ENCODE measurements around the gene WWOX.

WWOX gene

GRCh38 chr16:78142788-78143187 lies 43.3 kb downstream of the WWOX start:
- DNase-seq (ENCODE audit: low read depth in 3 of 3): no peak

GRCh38 chr16:78146807-78147206 lies 47.4 kb downstream of the WWOX start:
- no peak for DNase-seq (ENCODE audit: low read depth in 3 of 3)

- no peak for DNase-seq (ENCODE audit: low read depth in 3 of 3)
These were observed 48.5 kb downstream of the WWOX start for GRCh38 chr16:78147911-78148401.

- no peak for DNase-seq (ENCODE audit: low read depth in 3 of 3)
These were observed 50.8 kb downstream of the WWOX start for GRCh38 chr16:78150233-78150632.

- no peak for DNase-seq (ENCODE audit: low read depth in 3 of 3)
These were observed 55.4 kb downstream of the WWOX start for GRCh38 chr16:78154729-78155461.

GRCh38 chr16:78155791-78156345 lies 56.4 kb downstream of the WWOX start:
- DNase-seq (ENCODE audit: low read depth in 3 of 3): no peak

- DNase-seq (ENCODE audit: low read depth in 3 of 3): no peak
These were observed 61.7 kb downstream of the WWOX start for GRCh38 chr16:78161023-78161729.

- no peak for DNase-seq (ENCODE audit: low read depth in 3 of 3)
These were observed 64.6 kb downstream of the WWOX start for GRCh38 chr16:78163772-78164670.

GRCh38 chr16:78170494-78170933 lies 71.1 kb downstream of the WWOX start:
- DNase-seq (ENCODE audit: low read depth in 3 of 3): no peak

GRCh38 chr16:78175287-78175686 lies 75.8 kb downstream of the WWOX start:
- DNase-seq (ENCODE audit: low read depth in 3 of 3): no peak

GRCh38 chr16:78176435-78176834 lies 77.0 kb downstream of the WWOX start:
- DNase-seq (ENCODE audit: low read depth in 3 of 3): no peak

- DNase-seq (ENCODE audit: low read depth in 3 of 3): no peak
These were observed 77.8 kb downstream of the WWOX start for GRCh38 chr16:78177218-78177617.

- no peak for DNase-seq (ENCODE audit: low read depth in 3 of 3)
These were observed 78.5 kb downstream of the WWOX start for GRCh38 chr16:78177987-78178386.

GRCh38 chr16:78179666-78180065 lies 80.2 kb downstream of the WWOX start:
- DNase-seq (ENCODE audit: low read depth in 3 of 3): no peak

GRCh38 chr16:78180349-78180748 lies 80.9 kb downstream of the WWOX start:
- DNase-seq (ENCODE audit: low read depth in 3 of 3): no peak

- DNase-seq (ENCODE audit: low read depth in 3 of 3): no peak
These were observed 84.2 kb downstream of the WWOX start for GRCh38 chr16:78183437-78184237.

GRCh38 chr16:78184238-78185183 lies 85.1 kb downstream of the WWOX start:
- no peak for DNase-seq (ENCODE audit: low read depth in 3 of 3)

GRCh38 chr16:78189121-78189520 lies 89.7 kb downstream of the WWOX start:
- DNase-seq (ENCODE audit: low read depth in 3 of 3): no peak

GRCh38 chr16:78192734-78193488 lies 93.5 kb downstream of the WWOX start:
- DNase-seq (ENCODE audit: low read depth in 3 of 3): no peak
